Fibroblast of upper back skin (primary cell): ENCODE data around the gene CTNNA3.

Experiments
- DNase-seq: peaks from one replicate; pipeline ENCODE4 v3.0.0-alpha.2; 2013

The CTNNA3 gene

GRCh38 chr10:66006411-66006810, 1689.6 kb downstream of the CTNNA3 start:
- DNase-seq = no peak

GRCh38 chr10:65993451-65993850, 1702.5 kb downstream of the CTNNA3 start:
- DNase-seq = no peak

- DNase-seq = no peak
Observed at GRCh38 chr10:65968871-65969270, 1727.1 kb downstream of the CTNNA3 start.

GRCh38 chr10:65968437-65968836, 1727.6 kb downstream of the CTNNA3 start:
- no peak for DNase-seq

GRCh38 chr10:65964205-65964604, 1731.8 kb downstream of the CTNNA3 start:
- DNase-seq = no peak

GRCh38 chr10:65952086-65952485, 1743.9 kb downstream of the CTNNA3 start:
- no peak for DNase-seq

GRCh38 chr10:65950075-65950474, 1745.9 kb downstream of the CTNNA3 start:
- DNase-seq = peak; percentile 7

- no peak for DNase-seq
Observed at GRCh38 chr10:65949526-65949925, 1746.5 kb downstream of the CTNNA3 start.

GRCh38 chr10:65945061-65945460, 1750.9 kb downstream of the CTNNA3 start:
- no peak for DNase-seq

GRCh38 chr10:65943451-65943850, 1752.5 kb downstream of the CTNNA3 start:
- no peak for DNase-seq

- no peak for DNase-seq
Observed at GRCh38 chr10:65940816-65941662, 1755.0 kb downstream of the CTNNA3 start.

GRCh38 chr10:65940105-65940504, 1755.9 kb downstream of the CTNNA3 start:
- no peak for DNase-seq

- no peak for DNase-seq
Observed at GRCh38 chr10:65931291-65932070, 1764.5 kb downstream of the CTNNA3 start.

- no peak for DNase-seq
Observed at GRCh38 chr10:65911151-65911835, 1784.7 kb downstream of the CTNNA3 start.

- no peak for DNase-seq
Observed at GRCh38 chr10:65910209-65910608, 1785.8 kb downstream of the CTNNA3 start.

GRCh38 chr10:65907199-65907712, 1788.7 kb downstream of the CTNNA3 start:
- DNase-seq = no peak

- no peak for DNase-seq
Observed at GRCh38 chr10:65903620-65904019, 1792.4 kb downstream of the CTNNA3 start.

GRCh38 chr10:65900271-65900670, 1795.7 kb downstream of the CTNNA3 start:
- no peak for DNase-seq

- no peak for DNase-seq
Observed at GRCh38 chr10:65898055-65898454, 1797.9 kb downstream of the CTNNA3 start.

GRCh38 chr10:65894961-65895360, 1801.0 kb downstream of the CTNNA3 start:
- no peak for DNase-seq

- DNase-seq = no peak
Observed at GRCh38 chr10:65894379-65894778, 1801.6 kb downstream of the CTNNA3 start.

GRCh38 chr10:65893676-65894075, 1802.3 kb downstream of the CTNNA3 start:
- DNase-seq = no peak

- no peak for DNase-seq
Observed at GRCh38 chr10:65892284-65892683, 1803.7 kb downstream of the CTNNA3 start.
